GM18511 (cell line): Measurements from ENCODE around the gene COL4A1.

ENCODE experiments used
- ATAC-seq: cut with Tn5 transposase; IDR thresholded peaks from one replicate; pipeline ENCODE4 v1.9.1; 2021; ENCODE audit warnings: mild to moderate bottlenecking, moderate library complexity; ENCODE audit not compliant: unreplicated experiment

The COL4A1 gene

DNA sequence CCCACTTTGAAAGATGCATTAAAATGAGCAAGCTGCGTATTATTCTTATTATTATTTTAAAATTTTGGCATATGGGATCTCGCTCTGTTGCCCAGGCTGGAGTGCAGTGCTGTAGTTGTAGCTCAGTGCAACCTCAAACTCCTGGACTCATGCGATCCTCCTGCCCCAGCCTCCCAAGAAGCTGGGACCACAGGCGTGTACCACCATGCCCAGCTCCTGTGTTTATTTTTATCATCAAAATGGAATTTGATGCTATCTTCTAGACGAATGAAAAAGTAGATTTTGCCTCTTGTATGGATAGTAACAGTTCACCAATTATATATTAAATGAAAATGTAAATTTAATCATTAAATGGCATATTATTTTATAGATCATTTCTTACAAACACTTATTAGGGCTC lies 43.6 kb downstream of the COL4A1 start:
- ATAC-seq = no peak

DNA sequence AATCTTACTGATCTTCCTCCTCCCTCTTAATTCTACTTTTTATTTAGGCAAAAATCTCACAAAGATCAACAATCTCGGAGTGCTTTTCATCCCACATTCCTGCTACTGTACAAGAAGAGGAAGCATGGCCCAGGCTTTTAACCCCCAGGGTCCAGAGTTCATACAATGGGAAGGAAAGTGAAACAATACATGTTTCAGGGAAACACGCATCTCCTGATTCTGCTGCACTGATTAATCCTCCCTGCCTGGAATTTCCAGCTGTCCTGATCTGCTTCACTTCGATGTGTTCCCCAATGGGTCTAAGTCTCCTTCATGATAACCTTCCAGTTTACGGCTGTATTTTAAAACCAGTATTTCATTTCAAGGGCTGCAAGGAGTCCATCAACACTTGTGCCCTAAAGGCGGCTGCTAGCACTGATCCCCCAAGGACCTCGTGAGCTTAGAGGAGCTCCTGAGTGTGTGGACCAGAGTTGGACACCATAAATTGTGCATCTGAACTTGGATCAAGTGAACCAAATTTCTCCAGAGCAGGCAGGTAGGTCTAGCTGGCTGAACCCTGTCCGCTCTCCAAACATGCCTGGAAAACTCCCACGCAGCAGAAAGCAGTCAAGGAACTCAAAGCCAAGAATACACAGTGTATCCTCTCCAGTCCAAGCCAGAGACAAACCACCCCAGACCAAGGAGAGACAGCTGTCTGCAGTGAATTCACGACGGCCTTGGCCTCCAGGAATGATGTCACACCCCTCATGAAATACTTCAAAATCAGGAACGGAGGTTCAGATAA lies 44.3 kb downstream of the COL4A1 start:
- no peak for ATAC-seq

DNA sequence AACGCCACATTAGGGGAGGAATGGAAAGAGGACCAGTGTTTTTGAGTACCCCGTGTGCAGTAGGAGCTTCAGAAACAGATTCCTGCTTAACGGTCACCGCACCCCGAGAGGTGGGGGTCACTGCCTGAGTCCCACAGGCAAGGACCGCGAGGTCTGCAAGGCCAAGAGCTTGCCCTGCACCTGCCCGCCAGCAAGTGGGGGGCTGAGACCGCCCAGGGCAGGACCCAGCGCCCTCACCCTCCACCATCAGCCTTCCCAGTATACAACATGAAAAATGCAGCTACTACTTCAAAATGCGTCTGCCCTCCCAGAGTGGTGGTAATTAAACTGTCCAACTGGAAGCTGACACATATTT lies 44.9 kb downstream of the COL4A1 start:
- no peak for ATAC-seq

DNA sequence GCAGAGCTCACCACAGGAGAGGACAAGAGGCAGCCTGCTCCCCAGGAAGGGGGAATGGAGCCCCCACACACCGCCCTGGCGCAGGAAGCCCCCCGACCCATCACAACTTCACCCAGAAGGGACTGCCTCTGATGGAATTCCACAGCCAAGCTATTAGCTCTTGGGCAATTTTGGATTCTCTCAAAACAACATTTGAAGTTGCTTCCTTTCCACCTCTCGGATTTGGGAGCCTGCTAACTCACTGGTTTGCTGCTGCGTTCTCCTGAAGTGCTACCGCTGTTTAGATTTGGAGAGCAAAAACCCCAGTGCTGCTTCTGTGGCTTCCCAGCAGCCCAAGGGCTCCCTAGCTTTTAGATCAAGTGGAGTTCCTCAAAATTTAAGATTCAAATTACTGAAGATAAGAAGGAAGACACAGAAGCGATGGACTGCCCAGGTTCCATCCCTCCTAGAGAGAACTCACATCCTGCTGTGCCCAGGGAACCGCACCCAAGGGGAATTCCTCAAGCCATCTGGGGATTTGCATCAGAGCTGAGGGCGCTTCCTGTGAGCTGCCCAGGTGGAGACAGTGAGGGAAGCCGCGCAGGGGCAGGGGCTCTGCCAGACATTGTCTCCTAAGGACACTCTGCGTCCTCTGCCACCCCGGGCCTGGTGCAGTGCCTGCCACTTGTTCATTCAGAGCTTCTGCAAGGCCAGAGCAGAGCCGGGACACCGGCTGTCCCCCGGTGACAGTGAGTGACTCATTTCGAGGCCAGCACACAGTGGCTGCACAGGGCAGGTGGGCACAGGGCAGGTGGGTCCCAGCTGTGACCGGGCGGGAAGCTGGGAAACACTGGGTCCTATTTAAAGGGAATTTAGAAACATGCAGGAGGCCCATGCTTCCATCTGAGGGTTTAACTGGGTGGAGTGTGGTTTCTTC lies 45.5 kb downstream of the COL4A1 start:
- no peak for ATAC-seq

DNA sequence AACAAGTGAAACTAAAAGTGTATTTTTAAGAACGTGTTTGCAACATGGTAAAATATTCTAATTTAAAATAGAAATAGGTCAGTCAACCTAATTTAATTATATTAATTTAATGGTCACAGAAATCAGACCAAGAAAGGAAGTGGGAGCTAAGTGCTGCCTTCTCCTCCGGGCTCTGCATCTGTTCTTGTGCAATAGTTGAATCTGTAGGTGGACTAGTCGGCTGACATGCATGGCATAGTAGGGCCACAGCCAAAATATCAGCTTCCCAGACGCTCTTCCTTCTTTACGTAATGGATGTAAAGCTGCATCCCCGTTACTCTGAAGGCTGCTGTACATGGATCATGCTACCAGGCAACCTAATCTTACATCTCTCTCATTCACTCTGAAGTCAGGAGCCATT lies 47.3 kb downstream of the COL4A1 start:
- no peak for ATAC-seq

DNA sequence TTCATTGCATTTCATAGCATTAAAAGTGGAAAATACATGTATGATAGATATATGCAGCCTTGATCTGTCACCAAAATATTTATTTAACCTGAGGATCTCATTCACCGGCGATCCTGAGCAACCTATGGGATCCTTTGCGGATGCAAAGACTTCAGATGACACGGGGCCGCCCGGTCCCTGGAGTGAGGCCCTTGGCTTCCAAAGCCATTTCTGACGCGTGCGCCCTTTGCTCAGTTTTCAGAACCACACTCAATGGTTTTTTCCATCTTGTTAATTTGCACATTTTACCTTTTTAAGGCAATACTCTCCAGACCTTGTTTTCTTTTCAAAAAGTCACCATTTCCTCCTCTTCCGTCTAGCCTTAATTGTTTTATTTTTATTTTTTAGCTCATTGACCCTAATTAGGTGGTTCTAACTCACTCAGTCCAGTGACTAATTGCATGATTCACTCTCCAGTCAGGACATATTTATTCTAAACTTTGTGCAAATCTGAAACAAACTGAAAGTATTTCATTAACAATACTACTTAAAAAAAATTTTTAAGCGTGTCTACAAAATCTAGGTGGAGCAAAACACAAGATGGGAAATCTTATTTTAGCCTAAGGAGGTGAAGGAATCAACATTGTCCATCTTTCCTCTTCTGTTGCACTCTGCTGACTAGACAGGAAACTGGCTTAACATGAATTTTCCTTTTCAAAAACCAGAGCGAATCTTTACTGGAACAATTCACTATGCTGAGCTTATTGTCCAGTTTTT lies 47.9 kb downstream of the COL4A1 start:
- ATAC-seq = no peak

DNA sequence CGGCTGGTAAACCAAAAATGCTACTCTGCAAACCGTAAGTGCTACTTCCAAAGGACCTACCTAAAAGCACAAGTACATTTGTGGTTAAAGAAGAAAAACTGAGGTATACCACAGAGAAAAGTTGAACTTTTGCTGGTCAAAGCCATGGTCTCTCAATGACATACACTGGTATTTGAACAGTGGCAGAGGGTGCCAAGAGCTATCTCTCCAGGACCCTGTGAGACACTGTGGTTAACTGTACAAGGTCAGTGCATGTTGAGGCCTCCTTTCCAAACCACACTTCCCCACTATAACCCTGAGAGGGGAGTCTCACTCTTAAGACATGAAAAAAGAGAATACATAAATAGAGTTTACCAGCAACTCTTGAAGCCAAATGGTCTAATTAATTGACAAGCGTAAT lies 49.5 kb downstream of the COL4A1 start:
- ATAC-seq = no peak

DNA sequence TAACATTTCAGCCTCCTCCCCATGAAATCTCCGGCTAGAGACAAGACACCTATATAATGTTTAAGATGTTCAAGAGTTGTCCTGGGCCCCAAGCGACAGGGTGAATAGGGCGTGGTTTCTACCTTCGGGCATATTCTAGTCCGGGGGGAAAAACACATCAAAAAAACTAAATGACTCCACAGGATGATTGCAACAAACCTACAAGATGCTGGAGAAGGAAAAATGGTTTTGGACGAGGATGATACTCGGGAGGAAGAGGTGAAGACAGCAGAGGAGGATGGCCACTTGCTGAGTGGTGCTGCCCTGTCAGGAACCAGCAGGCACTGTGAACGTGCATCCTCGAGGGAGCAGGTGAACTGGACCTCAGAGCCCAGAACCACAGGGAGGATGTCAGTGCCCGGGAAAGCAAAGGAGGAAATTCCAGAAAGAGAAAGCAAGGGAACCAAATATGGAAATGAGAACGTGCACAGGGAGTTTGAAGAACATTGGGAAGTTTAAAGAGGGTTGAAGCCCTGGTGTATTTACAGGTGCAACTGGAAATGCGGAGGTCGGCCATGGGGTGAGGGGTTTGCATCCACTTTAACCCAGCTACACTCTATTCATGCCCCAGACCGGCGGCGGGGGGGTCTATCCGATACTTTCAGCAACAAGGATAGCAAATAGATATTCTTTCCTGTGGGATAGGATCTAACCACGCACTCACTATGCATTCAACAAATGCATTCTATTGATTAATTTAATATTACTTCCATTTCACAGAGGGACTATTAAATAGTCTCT lies 50.6 kb downstream of the COL4A1 start:
- ATAC-seq = no peak

DNA sequence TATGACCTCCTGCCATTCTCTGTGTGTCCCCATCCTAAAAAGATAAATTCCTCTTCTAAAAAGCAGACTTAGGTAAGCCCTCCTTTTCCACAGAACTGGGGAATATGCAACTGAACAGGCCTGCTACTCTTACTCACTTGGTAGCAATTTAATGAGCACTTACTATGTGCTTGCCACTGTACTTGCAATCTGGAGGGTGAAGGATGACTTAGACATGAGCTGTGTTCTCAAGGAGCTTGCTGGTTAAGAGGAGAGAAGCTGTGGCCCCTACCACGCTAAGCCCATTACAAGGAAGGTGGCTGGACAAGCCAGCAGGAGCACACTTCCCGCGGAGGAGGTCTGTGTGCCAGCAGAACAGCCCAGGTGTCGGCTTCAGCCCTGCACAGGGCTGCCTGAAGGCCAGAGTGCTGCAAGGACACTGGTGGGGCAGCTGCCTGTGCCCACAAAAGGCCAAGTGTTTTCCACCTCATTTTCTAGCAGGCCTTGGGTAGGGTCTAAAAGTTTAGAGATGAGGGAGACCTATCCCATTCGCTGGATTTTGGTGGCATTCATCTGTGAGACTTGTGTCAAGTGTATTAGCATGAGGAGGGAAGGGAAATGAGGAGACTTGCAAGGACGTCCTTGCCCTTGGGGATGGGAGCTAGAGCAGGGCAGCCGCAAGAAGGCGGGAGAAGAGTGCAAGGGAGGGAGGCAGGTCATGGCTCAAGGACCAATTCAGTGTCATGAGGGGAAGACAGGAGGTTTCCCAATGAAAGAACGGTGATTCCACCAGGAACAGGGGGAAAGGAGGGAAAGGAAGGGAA lies 52.0 kb downstream of the COL4A1 start:
- ATAC-seq = no peak

DNA sequence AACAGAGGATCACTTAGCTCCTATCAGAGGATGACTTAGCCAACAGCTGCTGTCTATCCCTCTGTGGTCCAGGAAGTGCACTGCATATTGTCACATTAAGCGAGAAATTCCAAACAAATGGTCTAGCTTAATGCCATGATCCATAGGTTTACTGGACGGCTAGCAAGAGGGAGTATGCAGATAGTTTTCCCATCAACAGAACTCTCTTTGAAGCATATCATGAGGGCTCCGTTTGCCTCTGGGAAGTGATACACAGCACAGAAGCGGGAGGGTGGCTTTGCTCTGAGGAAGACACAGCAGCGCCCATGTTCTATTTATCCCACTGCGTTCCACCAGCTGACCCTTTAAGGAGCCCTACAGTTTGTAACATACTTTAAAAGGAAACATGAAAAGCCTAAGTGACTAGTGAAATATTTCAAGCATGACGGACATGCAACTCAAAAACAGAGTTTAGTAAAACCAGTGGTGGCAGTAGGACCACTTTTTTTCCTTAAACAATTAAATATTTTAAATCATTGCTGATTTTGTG lies 52.7 kb downstream of the COL4A1 start:
- ATAC-seq = no peak

DNA sequence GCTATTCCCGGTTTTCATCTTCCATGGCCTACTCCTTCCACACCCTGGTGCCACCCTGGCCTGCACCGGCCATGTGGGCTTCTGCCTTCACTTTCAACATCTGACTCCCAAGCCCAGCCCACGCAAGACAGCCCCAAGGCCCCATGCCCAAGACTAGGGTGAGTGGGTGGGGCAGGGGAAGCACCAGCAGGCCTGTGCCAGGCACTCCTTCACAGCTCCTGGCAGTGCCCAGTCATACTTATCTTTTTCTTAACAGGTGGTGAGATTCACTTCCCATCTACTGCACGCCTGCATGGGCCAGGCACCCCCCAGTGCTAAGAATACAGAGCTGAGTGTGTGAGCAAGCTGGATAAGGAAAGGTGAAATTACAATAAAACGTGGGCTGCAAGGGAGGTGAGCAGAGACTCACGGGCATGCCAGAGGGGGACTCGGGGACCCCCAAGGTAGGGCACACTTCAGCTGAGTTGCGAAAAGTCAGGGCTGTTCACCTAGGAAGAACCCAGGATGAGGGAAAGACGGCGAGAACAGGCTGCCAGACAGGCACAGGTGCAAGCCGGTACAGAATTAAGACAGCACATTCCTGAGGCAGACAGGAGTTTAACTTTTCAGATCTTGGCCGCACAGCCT lies 55.7 kb downstream of the COL4A1 start:
- no peak for ATAC-seq

DNA sequence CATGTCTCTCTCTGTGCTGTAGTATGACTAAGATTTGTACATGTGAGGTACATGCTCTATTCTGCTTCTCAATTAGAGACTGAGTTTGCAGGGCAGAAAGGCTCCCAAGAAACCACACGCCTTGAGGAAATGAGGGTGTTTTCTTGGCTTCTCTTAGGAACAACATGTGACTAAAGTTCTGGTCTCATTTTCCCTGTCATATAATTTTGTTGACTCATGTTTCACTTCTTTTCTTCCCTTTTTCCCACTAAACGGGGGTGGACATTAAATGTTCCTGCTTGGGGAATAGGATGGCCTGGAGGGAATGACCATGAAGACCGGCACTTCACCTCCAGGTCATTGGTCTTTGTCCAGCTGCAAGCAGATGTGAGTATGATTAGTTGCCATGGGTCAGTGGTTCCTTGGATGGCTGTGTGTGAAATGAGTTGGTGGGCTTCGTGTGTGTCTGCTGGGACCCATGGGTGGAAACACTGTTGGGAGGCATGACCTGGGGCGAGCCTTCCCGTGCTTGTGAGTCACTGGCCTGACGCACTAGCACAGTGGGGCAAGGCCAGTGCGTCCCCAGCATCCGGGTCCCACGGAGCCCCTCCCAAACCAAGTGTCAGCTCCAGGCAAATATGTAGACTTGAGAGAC lies 56.6 kb downstream of the COL4A1 start:
- ATAC-seq = no peak

DNA sequence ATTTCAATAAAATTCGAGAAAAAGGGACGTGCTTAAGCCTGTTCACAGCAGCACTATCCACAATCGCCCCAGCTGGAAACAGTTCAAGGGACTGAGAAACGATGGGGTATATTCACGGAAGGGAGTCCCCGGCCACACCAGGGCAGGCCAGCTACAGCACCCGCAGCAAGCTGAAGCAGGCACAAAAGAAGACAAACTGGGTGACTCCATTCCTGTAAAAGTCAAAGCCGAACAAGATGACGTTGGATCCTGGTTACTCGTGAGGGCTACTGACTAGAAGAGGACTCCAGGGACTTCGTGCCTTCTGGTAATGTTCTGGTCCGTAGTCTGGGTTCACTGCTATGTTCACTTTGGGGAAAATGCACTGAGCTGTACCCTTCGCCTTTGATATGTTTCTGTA lies 57.6 kb downstream of the COL4A1 start:
- ATAC-seq = no peak

DNA sequence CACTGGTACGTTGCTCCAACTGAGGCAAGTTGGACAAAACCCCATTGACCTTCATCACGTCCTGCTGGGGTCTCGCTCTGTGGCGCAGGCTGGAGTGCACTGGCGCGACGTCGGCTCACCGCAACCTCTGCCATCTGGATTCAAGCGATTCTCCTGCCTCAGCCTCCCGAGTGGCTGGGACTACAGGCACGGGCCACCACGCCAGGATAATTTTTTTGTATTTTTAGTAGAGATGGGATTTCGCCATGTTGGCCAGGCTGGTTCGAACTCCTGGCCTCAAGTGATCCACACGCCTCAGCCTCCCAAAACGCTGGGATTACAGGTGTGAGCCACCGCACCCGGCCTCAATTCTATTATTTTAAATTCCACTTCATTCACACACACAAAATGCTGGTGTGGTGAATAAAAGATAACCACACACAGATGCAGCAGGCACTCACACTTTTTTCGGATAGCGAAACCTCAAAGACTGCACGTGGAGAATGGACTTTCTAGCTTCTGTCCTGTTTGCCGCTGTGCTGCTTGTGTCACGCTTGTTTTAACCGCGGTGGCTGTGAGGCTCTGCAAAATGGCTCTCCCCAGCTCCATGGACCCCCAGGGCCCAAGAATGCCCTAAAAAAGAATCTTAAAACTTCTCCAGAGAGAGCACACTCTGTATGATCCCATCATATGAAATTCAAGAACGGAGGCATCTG lies 58.4 kb downstream of the COL4A1 start:
- ATAC-seq = no peak

DNA sequence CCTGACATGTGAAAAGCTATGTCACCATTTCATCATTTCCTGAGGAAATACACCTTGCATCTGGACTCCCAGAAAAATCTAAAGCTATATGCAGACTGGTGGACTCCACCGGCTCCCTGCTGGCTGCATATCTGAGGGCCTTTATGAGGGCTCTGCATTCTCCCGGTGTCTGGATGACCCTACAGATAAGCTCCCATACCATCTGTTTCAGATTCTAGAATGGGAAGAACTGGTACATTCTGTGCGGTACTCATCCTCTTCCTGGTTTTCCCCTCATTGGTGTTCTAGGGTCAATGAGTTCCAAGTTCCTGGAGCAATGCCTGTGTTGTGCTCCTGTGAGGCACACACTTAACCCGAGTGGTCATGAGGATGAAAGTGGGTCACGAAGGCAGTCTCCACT lies 60.4 kb downstream of the COL4A1 start:
- no peak for ATAC-seq

DNA sequence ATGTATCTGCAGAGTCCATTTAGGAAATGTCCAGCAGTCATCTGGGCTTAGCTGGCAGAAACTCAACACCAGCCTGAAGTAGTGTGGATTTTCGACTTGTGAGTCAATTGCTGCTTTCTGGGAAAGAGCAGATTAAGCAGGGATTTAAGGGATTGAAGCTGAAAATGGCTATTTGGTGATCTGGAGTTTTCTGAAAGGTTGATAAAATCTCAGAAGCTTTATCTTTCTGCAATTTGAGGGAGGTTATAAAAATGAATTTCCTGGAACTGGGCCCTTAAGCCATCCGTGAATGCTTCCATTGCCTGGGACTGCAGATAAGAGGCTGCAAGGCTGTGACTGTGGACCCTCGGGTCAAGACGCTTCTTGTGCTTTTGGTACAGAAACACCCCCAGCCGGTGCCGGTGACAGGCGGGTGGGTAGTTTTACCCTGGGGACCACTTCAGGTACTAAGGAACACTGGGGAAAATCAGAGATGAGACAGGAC lies 61.5 kb downstream of the COL4A1 start:
- no peak for ATAC-seq

DNA sequence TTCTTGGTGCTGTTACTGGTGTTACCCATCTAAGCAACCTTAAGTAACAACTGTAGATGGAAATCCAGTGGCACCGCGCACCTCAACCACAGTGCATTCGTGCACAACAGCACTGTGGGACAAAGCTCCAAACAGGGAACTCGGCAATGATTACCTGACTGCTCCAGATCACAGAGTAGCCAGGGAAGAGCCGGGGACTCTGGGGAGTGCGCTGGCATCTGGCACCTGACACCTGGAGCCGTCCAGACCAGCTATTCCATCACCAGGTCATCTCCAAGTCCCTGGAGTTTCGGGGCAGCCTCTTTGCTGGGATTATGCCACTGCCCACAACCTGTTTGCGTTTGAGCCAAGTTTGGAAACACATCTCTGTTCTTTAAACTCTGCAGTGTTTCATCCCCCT lies 62.0 kb downstream of the COL4A1 start:
- ATAC-seq = no peak
